HEK293 (cell line): ENCODE results near the gene ZXDC.

ENCODE experiments used
- CTCF ChIP-seq: fragments of 450-650 bp; formaldehyde crosslinking; IDR thresholded peaks from 2 replicates; pipeline ENCODE4 v1.5.1; 2016; ENCODE audit warnings: missing biosample characterization, missing genetic modification characterization
- REPIN1 ChIP-seq: fragments of 450-650 bp; formaldehyde crosslinking; IDR thresholded peaks from 2 replicates; pipeline ENCODE4 v1.5.1; 2017; ENCODE audit warnings: missing biosample characterization, missing genetic modification characterization, low read depth
- ZNF510 ChIP-seq: fragments of 450-650 bp; formaldehyde crosslinking; IDR thresholded peaks from 2 replicates; pipeline ENCODE4 v1.5.1; 2018; ENCODE audit warnings: mild to moderate bottlenecking, missing genetic modification characterization, missing biosample characterization; ENCODE audit not compliant: insufficient replicate concordance

DNA sequence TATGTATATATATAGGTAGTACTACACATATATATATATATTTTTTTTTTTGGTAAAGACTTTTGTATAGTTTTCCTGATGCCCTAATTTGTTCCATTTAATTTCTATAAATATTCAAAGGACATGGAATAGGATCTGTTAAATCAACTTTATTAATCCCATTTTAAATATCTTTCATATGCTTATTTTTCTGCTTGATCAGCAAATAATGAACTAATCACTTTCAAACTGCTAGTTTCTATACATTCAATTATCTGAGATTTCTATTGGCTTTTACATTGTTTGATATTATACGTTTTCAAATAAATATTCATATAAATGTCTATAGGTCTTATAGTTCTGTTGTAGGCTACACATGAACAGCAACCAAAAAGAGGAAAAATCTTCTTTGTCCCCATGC is 21.7 kb downstream of the ZXDC start:
- TF ChIP-seq ZNF510 (tag by site-specific recombination) (no peak), CTCF (tag by site-specific recombination) (no peak), REPIN1 (tag by site-specific recombination) (no peak)
